GM21423 (cell line): ENCODE results near the gene PRAC2.

Experiments
- ATAC-seq: cut with Tn5 transposase; IDR thresholded peaks from one replicate; pipeline ENCODE4 v1.9.1; 2021; ENCODE audit warnings: mild to moderate bottlenecking, moderate library complexity; ENCODE audit not compliant: unreplicated experiment

The PRAC2 gene

DNA sequence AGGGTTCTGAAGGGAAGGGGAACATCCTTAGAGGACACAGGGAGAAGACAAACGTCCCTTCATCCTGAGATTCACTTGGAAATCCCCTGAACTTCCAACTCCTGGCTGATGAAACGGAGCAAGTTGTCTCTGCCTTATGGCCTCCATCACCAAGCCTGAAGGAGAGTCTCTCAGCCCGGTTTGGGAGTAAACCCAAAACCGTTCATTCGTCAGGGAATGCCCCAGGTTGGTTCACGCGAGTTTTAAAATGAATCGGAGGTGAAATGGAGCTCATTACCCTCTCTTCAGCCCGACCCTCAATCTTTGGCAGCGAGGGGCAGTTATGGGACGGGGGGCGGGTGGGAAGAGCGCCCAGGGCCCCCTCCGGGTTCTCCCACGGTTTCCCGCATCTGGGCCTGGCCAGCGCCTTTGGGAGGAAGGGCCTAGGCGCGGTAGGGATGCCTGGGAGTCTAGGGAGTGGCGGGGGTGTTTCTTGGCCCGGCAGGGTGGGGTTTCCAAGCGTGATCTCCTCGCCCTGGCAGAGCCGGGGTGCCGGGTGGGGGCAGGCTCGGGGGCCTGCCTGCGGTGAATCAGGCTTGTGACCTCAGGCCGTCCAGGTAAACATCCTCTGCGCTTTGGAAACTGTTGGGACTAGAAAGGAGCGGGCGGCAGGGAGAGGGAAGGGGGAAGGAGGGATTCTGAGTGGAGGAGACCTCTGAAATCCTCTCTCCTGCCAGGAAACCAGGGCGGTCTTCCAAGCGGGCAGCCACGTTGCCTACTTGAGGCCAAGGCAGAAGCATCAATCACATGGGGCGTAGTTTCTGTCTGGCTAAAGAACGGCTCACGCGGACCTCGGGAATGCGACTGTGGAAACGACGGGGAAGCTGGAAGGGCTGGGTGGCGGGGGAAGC, 29.7 kb downstream of the PRAC2 start:
- no peak for ATAC-seq

GRCh38 chr17:48753794-48754499, 31.0 kb downstream of the PRAC2 start:
- no peak for ATAC-seq

- no peak for ATAC-seq
Measured at GRCh38 chr17:48754500-48755261, 31.7 kb downstream of the PRAC2 start.

GRCh38 chr17:48755356-48755755, 32.4 kb downstream of the PRAC2 start:
- no peak for ATAC-seq

GRCh38 chr17:48756830-48757251, 33.9 kb downstream of the PRAC2 start:
- ATAC-seq, result no peak

- ATAC-seq, result no peak
Measured at GRCh38 chr17:48757524-48757961, 34.6 kb downstream of the PRAC2 start.

- no peak for ATAC-seq
Measured at GRCh38 chr17:48759288-48759687, 36.3 kb downstream of the PRAC2 start.

DNA sequence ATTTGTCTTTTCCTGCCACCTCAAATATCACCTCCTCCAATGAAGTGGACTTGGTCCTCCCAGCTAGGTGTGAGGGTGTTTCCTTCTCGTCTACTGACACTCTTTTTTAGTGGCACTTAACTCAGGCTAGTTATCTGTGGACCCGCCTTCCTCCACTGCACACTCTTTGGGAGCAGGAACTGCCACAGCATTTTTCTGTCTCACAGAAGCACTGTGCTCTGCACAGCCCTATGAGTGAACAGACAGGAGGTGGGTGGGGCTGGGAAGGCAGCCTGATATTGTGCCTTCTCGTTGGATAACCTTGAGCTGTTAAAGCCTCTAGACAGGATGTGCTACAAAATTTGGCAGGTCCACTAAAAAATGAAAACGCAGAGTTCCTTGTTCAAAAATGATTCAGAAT, 37.4 kb downstream of the PRAC2 start:
- no peak for ATAC-seq

DNA sequence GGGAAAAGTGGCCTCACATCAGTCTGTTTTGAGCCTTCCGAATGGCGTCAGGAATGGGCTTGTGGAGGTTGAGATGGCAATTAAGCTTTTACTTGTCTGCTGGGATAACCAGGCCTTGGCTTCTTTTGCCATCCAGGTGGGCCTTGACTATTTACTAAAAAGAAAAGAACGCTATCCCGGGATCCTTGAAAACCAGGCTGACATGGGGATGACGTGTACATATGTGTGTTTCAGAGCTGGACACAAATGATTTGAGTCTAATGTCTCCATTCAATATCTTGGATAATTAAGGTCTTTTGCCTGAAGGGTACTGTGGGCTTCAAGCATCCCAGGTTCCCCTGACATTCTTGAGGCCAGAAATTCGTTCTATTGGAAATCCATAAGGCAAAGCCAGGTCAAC, 38.1 kb downstream of the PRAC2 start:
- no peak for ATAC-seq

DNA sequence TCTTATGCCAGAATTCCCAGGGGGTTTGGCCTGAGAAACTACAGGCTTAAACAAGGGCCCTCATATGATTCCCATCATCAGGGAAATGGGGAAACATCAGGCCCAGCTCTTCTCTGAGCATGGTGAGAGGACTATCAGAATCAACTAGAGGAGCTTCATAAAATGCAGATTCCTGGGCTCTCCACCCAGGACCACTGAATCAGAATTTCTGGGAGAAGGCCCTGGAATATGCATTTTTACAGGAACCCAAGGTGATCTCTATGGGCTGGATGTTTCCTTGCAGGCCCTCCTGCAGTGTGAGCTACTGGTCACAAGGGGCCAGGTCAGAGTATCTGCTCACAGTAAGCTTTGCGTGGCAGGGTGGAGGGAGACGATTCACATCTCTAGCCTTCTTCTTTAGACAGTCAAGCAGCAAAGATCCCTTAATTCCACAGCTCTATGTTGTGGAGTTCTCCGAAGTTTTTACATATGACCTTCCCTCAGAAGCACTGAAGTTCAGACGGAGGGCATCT, 44.3 kb downstream of the PRAC2 start:
- no peak for ATAC-seq

GRCh38 chr17:48769009-48769675, 46.2 kb downstream of the PRAC2 start:
- no peak for ATAC-seq

DNA sequence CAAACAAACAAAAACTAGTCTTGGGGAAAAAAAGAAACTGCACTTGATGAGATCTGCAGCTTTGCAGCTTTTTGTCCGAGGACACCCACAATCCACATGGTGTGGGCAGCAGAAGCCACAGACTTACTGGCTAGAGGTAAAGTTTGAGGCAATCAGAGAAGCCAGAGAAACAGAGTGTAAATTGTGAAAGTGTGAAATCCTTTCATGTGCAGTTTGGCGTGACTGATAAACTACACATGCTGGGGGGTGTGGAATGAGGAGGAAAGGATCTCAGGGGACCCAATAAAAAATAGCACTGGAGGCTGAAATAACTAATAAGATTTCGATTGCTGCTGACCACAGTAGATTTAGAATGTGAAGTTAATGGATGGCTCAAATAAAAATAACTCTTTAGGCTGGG, 48.0 kb downstream of the PRAC2 start:
- ATAC-seq, result no peak

GRCh38 chr17:48773245-48773644, 50.3 kb downstream of the PRAC2 start:
- no peak for ATAC-seq
